Peyer's patch (tissue), 4 donors: Measurements from ENCODE around the gene SPN.

Source experiments
- POLR2A ChIP-seq, 2 donors: fragments of 450-650 bp; IDR thresholded peaks; one replicate each; pipeline ENCODE4 v1.5.1; 2017; ENCODE audit warnings: antibody characterized with exemption in 2 of 2, mild to moderate bottlenecking in 2 of 2, moderate library complexity in 2 of 2
- TF ChIP-seq, protein P1 (sequence below), 6 experiments: fragments of 450-650 bp in 4 of 6; fragments of 200-600 bp in 2 of 6; sonication (generic) in 1 of 6; IDR thresholded peaks; one replicate each; pipeline ENCODE4 v1.5.1; 2017 to 2019; ENCODE audit warnings: antibody characterized with exemption in 6 of 6, mild to moderate bottlenecking in 3 of 6, moderate library complexity in 1 of 6

DNA sequence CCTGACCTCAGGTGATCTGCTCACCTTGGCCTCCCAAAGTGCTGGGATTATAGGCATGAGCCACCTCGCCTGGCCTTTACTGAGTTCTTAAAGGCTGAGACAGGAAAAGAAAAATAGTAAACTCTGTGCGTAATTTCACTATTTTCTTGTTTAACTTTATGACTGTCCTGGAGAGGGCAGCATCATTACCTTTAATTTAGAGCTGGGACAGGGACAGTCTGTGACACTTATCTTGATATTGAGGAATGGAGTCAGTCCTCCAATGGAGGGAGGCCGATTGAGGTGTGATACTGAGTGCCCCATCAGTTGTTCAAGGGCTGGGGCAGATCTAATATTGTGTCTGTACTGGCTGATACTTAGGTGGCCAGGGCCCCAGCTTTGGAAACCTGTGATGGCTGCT, 21.5 kb upstream of the SPN start:
- TF ChIP-seq, protein P1, sequence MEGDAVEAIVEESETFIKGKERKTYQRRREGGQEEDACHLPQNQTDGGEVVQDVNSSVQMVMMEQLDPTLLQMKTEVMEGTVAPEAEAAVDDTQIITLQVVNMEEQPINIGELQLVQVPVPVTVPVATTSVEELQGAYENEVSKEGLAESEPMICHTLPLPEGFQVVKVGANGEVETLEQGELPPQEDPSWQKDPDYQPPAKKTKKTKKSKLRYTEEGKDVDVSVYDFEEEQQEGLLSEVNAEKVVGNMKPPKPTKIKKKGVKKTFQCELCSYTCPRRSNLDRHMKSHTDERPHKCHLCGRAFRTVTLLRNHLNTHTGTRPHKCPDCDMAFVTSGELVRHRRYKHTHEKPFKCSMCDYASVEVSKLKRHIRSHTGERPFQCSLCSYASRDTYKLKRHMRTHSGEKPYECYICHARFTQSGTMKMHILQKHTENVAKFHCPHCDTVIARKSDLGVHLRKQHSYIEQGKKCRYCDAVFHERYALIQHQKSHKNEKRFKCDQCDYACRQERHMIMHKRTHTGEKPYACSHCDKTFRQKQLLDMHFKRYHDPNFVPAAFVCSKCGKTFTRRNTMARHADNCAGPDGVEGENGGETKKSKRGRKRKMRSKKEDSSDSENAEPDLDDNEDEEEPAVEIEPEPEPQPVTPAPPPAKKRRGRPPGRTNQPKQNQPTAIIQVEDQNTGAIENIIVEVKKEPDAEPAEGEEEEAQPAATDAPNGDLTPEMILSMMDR (IDR thresholded peaks at IDR 0.05) = peak in 4 of 6 experiments; percentile 8 to 22 (median 16)
- TF ChIP-seq POLR2A (IDR thresholded peaks at IDR 0.05) = no peak
